GM08714 (cell line): ENCODE results near the gene CD72.
"Not testable (repeated sequence)": the region's sequence is repeated elsewhere in the genome, so short reads cannot be mapped to it uniquely, and the experiment has no call there.

ENCODE experiments used
- H3K4me3 ChIP-seq: fragments of 200-500 bp; sonication (Bioruptor generic); 2 replicates; pipeline ENCODE4 v1.5.1; 2014; ENCODE audit warnings: mild to moderate bottlenecking, low read length, inconsistent platforms
- ZNF274 ChIP-seq: IDR thresholded peaks from 2 replicates; pipeline ENCODE4 v1.6.1; 2012; ENCODE audit warnings: mild to moderate bottlenecking, low read depth, low read length

CD72 gene

DNA sequence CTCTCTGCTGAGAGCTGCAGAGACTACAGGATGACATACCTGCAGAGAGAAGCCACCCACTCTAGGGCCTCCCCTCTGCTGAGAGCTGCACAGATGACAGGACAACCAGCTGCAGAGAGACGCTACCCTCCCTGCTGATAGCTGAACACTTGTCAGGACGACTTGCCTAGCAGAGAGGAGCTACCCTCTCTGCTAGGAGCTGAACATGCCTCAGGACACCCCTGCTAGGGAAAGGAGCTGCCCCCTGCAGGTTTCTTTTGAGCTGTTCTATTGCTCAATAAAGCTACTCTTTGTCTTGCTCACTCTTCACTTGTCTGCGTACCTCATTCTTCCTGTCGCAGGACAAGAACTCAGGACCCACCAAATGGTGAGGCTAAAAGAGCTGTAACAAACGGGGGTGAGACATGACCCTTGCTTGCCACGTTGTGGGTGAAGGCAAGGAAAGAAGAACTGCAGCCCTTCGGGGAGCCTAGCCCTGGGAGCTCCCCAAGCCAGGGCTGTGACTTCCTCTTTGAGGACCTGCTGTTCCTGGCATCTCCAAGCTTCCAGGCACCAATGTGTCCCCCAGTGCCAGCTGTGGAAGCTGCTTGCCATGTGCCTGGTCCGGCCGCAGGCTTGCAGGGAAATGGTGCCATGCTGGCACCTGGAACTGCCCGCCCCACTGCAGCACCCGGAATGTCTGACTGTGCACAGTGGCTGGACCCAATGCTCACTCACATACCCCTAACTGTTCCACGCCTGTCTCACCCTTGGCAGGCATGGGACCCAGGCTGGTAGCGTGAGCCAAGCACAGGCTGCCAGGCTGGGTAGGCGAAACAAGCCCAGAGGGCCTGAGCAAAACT lies 18.2 kb downstream of the CD72 start:
- no peak overlapping the region for H3K4me3 ChIP-seq
- TF ChIP-seq ZNF274, result no peak

DNA sequence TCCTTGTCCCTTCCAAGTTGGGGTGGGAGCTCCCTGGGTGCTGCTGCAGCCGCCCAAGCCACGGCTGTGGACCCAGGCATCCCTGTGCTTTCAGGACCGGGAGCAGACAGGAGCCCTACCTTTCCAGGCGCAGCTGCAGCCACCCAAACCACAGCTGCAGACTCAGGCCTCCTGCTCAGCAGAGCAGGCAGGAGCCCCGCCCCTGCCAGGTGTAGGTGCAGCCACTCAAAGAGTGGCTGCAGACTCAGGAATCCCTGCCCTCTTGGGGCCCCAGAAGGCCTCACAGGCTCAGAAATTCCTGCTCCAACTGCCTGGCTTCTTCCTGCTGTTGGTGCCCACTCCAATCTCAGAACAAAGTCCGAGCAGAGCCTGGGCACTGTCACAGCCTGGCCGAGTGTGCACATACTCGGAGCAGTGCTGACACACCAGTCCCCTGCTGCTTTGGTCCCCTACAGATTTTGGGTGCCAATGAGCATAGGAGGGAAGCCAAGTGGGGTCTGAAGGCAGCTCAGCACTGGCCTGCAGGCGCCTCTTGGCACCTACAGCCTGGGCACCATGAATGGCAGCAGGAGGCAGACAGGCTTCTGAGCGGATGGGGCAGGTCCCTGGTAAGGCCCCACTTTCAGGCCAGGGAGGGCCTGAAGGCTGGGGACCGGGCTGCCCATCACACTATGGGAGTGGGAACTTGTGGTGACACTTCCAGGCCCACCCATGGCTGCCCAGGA lies 19.2 kb downstream of the CD72 start:
- no peak overlapping the region for H3K4me3 ChIP-seq
- no peak for TF ChIP-seq ZNF274

DNA sequence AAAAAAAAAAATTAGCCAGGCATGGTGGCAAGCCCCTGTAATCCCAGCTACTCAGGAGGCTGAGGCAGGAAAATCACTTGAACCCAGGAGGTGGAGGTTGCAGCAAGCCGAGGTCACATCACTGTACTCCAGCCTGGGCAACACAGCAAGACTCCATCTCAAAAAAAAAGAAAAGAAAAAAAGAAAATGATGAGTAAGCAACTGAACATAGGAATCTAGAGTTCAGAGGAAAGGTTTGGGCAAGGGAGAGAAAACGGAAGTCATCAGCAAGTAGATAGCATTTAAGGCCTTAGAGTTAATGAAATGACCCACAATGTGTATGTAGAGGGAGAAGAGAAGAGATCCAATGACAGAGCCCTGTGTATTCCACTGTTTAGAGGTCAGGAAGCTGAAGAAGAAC lies 21.3 kb downstream of the CD72 start:
- H3K4me3 ChIP-seq, result not testable (repeated sequence)

GRCh38 chr9:35594471-35594870 lies 23.7 kb downstream of the CD72 start:
- no peak overlapping the region for H3K4me3 ChIP-seq
- no peak for TF ChIP-seq ZNF274

- H3K4me3 ChIP-seq, result no peak overlapping the region
- TF ChIP-seq ZNF274, result no peak
Observed at GRCh38 chr9:35593581-35593980, 24.6 kb downstream of the CD72 start.

- not testable (repeated sequence) for H3K4me3 ChIP-seq
Observed at GRCh38 chr9:35588506-35588905, 29.7 kb downstream of the CD72 start.

DNA sequence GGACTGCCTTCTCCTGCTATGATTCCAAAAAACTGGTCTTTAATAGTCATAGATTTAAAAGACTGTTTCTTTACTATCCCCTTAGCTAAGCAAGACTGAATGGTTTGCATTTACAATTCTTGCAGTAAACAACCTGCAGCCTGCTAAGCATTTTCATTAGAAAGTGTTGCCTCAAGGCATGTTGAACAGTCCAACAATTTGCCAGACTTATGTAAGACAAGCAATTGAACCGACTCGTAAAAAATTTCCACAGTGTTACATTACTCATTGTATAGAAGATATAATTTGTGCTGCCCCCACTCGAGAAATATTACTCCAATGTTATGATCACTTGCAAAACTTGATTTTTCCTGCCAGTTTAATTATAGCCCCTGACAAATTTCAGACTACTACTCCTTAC lies 33.5 kb downstream of the CD72 start:
- H3K4me3 ChIP-seq, result not testable (repeated sequence)

GRCh38 chr9:35583521-35583920 lies 34.7 kb downstream of the CD72 start:
- H3K4me3 ChIP-seq, result not testable (repeated sequence)

DNA sequence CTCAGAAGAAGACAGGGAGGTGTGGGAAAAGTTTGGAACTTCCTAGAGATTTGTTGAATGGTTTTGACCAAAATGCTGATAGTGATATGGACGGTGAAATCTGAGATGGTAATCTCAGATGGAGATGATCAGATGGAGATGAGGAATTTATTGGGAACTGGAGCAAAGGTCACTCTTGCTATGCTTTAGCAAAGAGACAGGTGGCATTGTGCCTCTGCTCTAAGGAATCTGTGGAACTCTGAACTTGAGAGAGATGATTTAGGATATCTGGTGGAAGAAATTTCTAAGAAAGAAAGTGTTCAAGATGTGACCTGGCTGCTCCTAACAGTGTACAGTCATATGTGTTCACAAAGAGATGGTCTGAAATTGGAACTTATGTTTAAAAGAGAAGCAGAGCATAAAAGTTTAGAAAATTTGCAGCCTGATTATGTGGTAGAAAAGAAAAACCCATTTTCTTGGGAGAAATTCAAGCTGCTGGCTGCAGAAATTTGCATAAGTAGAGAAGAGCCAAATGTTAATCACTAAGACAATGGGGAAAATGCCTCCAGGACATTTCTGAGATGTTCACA lies 38.5 kb downstream of the CD72 start:
- H3K4me3 ChIP-seq, result not testable (repeated sequence)

- TF ChIP-seq ZNF274, result no peak
Observed at GRCh38 chr9:35579130-35579529, 39.1 kb downstream of the CD72 start.

GRCh38 chr9:35577486-35577885 lies 40.7 kb downstream of the CD72 start:
- TF ChIP-seq ZNF274, result no peak
- no peak overlapping the region for H3K4me3 ChIP-seq

More at GRCh38 chr9:35579130-35579529, 39.1 kb downstream of the CD72 start:
- no peak overlapping the region for H3K4me3 ChIP-seq

GRCh38 chr9:35575478-35575877 lies 42.7 kb downstream of the CD72 start:
- no peak overlapping the region for H3K4me3 ChIP-seq
- no peak for TF ChIP-seq ZNF274

- no peak for TF ChIP-seq ZNF274
- H3K4me3 ChIP-seq, result no peak overlapping the region
Observed at GRCh38 chr9:35574578-35575122, 43.6 kb downstream of the CD72 start.

DNA sequence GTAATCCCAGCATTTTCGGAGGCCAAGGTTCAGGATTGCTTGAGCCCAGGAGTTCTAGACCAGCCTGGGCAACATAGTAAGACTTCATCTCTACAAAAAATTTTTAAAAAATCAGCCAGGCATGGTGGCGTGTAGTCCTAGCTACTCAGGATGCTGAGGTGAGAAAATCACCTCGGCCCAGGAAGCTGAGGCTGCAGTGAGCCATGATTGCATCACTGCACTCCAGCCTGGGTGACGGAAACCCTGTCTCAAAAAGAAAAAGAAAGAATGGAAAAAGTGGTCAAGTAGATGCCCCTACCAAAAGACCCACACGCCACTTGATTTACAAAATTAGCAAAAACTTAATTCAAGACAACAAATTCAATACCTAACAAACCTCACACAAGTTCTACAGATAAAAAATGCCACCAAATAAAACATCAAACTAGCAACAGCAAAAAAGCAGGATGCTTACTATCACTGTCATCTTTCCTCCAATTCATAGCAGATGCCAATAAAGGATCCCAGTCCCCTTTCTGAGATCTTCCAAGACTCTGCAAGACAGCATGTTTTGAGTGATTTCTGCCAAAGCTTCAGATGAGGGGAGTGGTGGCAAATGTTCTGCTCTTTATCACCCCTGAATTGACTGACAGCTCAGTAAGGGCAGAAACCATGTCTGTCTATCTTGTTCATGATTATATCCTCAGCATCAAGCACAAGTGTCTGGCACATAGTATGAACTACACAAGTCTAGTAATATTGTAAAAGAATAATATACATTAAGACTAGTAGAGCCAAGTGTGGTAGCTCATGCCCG lies 47.3 kb downstream of the CD72 start:
- no peak for TF ChIP-seq ZNF274
- H3K4me3 ChIP-seq, result no peak overlapping the region

DNA sequence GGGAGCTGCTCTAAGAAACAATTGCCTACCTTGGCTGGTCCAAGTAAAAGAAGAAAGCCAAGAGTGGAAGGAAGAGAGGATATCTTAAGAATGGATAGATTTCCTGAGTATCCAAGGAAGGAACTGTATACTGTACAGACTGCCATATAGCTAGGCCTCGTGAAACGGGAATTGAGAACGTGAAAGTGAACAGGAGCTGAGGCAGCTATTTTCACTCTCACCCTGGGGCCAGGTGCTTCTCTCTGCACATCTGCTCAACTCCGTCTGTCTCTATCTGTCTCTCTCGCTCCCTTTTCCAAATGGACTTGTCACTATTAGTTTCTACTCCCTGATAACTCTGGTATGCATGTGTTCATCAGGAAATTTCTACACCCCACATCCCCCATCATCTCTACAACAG lies 49.0 kb downstream of the CD72 start:
- H3K4me3 ChIP-seq, result no peak overlapping the region
- no peak for TF ChIP-seq ZNF274
